Measurements from ENCODE around the gene LARP4. TPM values are rescaled to one million over a fixed set of nuclear protein-coding genes. Genes with fewer than 3 reads are reported as not detected.

The LARP4 gene
- total RNA-seq, 3 donors from 2014 or later (not counting 1 experiment from before 2014, with no cell fraction given) = 25.1 to 41.1 (median 35.3) TPM

DNA sequence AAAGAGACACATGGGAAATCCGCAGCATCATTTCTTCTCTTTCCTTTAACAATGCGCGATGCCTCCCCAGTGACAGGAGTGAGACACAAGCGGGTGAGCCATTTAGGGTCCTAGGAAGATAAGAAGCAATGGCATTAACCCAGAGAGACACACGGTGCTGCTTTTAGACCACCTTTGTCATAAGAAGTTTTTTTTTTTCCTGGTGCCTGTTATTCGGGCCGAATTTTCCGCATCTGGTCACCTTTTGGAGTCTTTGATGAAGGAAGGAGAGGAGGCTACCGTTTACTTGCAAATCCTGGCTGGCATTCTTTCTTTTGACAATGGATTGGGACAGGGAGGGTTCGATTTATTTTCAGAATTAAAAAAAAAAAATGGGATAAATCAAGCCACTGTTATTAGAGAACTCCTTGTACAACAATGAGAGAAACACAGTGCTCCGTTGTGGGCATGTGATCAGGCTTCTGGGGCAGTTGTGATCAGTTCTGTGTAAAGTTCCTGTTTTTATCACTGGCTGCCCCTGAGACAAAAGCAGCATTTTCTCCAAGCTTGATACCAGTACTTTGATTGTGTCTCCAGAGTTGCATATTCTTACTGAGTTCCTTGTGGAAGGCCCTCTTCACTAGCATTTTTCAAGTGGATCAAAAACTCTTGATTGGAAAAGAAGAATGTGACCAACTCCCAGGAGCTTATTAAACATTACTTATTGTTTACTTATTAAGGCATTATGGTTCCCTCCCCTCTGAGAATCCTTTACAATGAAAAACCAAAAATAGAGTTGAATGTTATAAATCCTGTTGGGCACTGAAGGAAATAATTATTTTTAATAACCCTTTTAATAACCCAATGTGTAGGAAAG lies 105.2 kb downstream of the LARP4 start:
- WGBS (ENCODE audit: insufficient coverage) = 4% methylated on average over 11 of the region's 11 CpGs
- Mint-ChIP-seq H3K9me3 (no peaks in the 10 kb centered on the region), H3K36me3 (no peaks in the 10 kb centered on the region), H3K4me3 (peak overlapping the region; percentile 93), H3K27ac (peak overlapping the region; percentile 80 to 92), H3K27me3 (ENCODE audit: low read depth in 2 of 2) (no peaks in the 10 kb centered on the region), H3K4me1 (peaks cover 47 to 51% of the 10 kb centered on the region in 2 donors)
- no peak for DNase-seq
- H3K4me1 ChIP-seq (ENCODE audit: control insufficient read depth, insufficient read depth, low read length) = peaks cover 20% of the 10 kb centered on the region
- H3K4me3 ChIP-seq (ENCODE audit: low read length) = peak overlapping the region; percentile 62
- ATAC-seq = no peak
- TF ChIP-seq, protein P1, sequence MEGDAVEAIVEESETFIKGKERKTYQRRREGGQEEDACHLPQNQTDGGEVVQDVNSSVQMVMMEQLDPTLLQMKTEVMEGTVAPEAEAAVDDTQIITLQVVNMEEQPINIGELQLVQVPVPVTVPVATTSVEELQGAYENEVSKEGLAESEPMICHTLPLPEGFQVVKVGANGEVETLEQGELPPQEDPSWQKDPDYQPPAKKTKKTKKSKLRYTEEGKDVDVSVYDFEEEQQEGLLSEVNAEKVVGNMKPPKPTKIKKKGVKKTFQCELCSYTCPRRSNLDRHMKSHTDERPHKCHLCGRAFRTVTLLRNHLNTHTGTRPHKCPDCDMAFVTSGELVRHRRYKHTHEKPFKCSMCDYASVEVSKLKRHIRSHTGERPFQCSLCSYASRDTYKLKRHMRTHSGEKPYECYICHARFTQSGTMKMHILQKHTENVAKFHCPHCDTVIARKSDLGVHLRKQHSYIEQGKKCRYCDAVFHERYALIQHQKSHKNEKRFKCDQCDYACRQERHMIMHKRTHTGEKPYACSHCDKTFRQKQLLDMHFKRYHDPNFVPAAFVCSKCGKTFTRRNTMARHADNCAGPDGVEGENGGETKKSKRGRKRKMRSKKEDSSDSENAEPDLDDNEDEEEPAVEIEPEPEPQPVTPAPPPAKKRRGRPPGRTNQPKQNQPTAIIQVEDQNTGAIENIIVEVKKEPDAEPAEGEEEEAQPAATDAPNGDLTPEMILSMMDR (IDR thresholded peaks at IDR 0.05) = no peak
- H3K36me3 ChIP-seq (ENCODE audit: control insufficient read depth, insufficient read depth, low read length) = no peaks in the 10 kb centered on the region
- no peak overlapping the region for H3K27ac ChIP-seq (ENCODE audit: low read length)
- intact Hi-C loops (cut with micrococcal nuclease) = loop anchor here (2.0 to 10.0 kb wide), 3 partner anchors 27 to 666 kb away; partner anchors contain the start of gene TFCP2
- no peaks in the 10 kb centered on the region for H3K27me3 ChIP-seq (ENCODE audit: control insufficient read depth, insufficient read depth, low read length)
- no peaks in the 10 kb centered on the region for H3K9me3 ChIP-seq (ENCODE audit: control insufficient read depth, insufficient read depth, low read length)

DNA sequence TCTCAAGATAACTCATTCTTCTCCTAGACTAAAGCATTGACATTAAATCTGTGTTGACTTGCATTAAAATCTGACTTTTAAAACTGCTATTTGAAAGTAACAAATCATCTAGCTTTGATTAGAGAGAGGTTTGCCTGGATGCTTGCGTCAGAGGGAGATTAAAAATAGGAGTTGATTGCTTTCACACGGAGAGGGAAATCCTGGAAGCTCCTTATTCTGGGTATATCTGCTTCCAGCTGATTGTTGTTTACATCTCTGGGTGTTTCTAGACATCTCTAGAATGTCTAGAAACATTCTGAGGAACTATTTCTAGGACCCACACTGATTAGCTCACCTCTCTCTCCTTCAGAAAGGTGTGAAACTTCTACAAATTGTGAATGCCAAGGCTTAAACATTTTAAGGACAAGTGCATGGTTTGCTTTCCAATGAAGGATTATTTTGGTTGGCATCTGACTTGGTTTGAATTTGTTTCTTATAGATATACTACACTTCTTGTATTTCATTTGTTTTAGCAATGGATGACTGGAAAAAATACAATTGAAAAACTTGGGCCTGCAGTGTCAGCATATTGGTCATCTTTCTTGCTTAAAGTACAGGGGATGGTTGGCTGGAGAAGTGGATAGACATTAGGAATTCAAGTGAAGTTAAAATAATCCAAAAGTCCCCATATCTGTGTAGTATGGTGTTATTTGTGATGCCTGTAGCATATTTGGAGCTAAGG lies 106.2 kb downstream of the LARP4 start:
- H3K27me3 Mint-ChIP-seq (ENCODE audit: low read depth in 2 of 2) = no peaks in the 10 kb centered on the region
- peak overlapping the region; percentile 93 for H3K4me3 Mint-ChIP-seq
- no peaks in the 10 kb centered on the region for H3K36me3 Mint-ChIP-seq
- Histone ChIP-seq H3K27me3 (ENCODE audit: control insufficient read depth, insufficient read depth, low read length) (no peaks in the 10 kb centered on the region), H3K4me1 (ENCODE audit: control insufficient read depth, insufficient read depth, low read length) (peaks cover 20% of the 10 kb centered on the region), H3K36me3 (ENCODE audit: control insufficient read depth, insufficient read depth, low read length) (no peaks in the 10 kb centered on the region), H3K27ac (ENCODE audit: low read length) (no peak overlapping the region), H3K4me3 (ENCODE audit: low read length) (no peak overlapping the region), H3K9me3 (ENCODE audit: control insufficient read depth, insufficient read depth, low read length) (no peaks in the 10 kb centered on the region)
- ATAC-seq (no peak), DNase-seq (no peak)
- peaks cover 47 to 51% of the 10 kb centered on the region in 2 donors for H3K4me1 Mint-ChIP-seq
- intact Hi-C loops (cut with micrococcal nuclease) = loop anchor here (5.0 to 10.0 kb wide), 2 partner anchors 228 to 665 kb away; partner anchors contain the start of gene TFCP2
- TF ChIP-seq, protein P1 (IDR thresholded peaks at IDR 0.05) = no peak
- no peaks in the 10 kb centered on the region for H3K9me3 Mint-ChIP-seq
- H3K27ac Mint-ChIP-seq = peak overlapping the region; percentile 51 to 80
- 61% methylated on average over 2 of the region's 2 CpGs for WGBS (ENCODE audit: insufficient coverage)

DNA sequence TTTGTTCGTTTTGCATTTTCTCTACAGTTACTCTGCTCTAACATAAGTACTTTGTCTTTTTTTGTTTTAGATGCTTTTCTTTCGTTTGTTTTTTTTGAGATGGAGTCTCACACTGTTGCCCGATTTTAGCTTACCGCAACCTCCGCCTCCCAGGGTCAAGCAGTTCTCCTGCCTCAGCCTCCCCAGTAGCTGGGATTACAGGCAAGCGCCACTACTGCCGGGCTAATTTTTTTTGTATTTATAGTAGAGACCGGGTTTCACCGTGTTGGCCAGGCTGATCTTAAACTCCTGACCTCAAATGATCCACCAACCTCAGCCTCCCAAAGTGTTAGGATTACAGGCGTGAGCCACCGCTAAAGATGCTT lies 106.8 kb downstream of the LARP4 start:
- no peaks in the 10 kb centered on the region for H3K9me3 Mint-ChIP-seq
- intact Hi-C loops (cut with micrococcal nuclease) = loop anchor here (5.0 to 10.0 kb wide), 2 partner anchors 227 to 665 kb away; partner anchors contain the start of gene TFCP2
- no peaks in the 10 kb centered on the region for H3K36me3 Mint-ChIP-seq
- Histone ChIP-seq H3K27ac (ENCODE audit: low read length) (no peak overlapping the region), H3K36me3 (ENCODE audit: control insufficient read depth, insufficient read depth, low read length) (no peaks in the 10 kb centered on the region), H3K9me3 (ENCODE audit: control insufficient read depth, insufficient read depth, low read length) (no peaks in the 10 kb centered on the region), H3K4me3 (ENCODE audit: low read length) (no peak overlapping the region), H3K27me3 (ENCODE audit: control insufficient read depth, insufficient read depth, low read length) (no peaks in the 10 kb centered on the region), H3K4me1 (ENCODE audit: control insufficient read depth, insufficient read depth, low read length) (peaks cover 20% of the 10 kb centered on the region)
- 90% methylated on average over 10 of the region's 11 CpGs for WGBS (ENCODE audit: insufficient coverage)
- H3K27ac Mint-ChIP-seq = peak overlapping the region; percentile 51 to 80
- H3K4me1 Mint-ChIP-seq = peaks cover 47 to 51% of the 10 kb centered on the region in 2 donors
- H3K4me3 Mint-ChIP-seq = peak overlapping the region; percentile 93
- DNase-seq (no peak), ATAC-seq (no peak)
- TF ChIP-seq, protein P1 (IDR thresholded peaks at IDR 0.05) = no peak
- no peaks in the 10 kb centered on the region for H3K27me3 Mint-ChIP-seq (ENCODE audit: low read depth in 2 of 2)

Data from natural killer cell (primary cell).